Measurements from ENCODE around the gene KRR1. TPM values are rescaled to one million over a fixed set of nuclear protein-coding genes. Genes with fewer than 3 reads are reported as not detected.

KRR1 gene
- total RNA-seq, 1 donor from 2014 or later, result 37.5 TPM

DNA sequence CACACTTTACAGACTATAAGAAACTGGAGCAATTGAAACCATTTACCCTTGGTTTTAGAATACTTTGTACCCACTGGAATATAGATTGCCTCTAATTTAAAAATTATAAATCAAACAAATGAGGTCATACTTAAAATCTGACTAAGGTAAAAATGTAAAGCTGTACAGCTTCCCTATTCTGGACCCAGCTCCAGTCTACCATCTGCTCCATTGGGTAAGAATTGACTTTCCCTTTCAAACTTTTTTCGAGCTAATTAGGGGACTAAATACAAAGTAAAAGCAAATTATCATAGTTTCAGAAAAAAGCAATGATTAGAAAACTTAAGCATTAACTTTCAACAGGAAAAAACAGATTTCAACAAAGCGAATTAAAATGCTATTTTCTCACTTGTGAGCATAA is 4.3 kb downstream of the KRR1 start:
- Mint-ChIP-seq H3K36me3 (ENCODE audit: low read depth) (peaks cover 5% of the 10 kb centered on the region), H3K4me3 (ENCODE audit: unreplicated experiment) (no peak overlapping the region), H3K4me1 (ENCODE audit: low read depth) (peaks cover 39% of the 10 kb centered on the region), H3K9me3 (ENCODE audit: low read depth) (peaks cover 1% of the 10 kb centered on the region), H3K27me3 (ENCODE audit: low read depth) (no peaks in the 10 kb centered on the region), H3K27ac (ENCODE audit: unreplicated experiment) (no peak overlapping the region)
- DNase-seq (ENCODE audit: low spot score), result no peak
- TF ChIP-seq, protein P1, sequence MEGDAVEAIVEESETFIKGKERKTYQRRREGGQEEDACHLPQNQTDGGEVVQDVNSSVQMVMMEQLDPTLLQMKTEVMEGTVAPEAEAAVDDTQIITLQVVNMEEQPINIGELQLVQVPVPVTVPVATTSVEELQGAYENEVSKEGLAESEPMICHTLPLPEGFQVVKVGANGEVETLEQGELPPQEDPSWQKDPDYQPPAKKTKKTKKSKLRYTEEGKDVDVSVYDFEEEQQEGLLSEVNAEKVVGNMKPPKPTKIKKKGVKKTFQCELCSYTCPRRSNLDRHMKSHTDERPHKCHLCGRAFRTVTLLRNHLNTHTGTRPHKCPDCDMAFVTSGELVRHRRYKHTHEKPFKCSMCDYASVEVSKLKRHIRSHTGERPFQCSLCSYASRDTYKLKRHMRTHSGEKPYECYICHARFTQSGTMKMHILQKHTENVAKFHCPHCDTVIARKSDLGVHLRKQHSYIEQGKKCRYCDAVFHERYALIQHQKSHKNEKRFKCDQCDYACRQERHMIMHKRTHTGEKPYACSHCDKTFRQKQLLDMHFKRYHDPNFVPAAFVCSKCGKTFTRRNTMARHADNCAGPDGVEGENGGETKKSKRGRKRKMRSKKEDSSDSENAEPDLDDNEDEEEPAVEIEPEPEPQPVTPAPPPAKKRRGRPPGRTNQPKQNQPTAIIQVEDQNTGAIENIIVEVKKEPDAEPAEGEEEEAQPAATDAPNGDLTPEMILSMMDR (IDR thresholded peaks at IDR 0.05), result no peak

DNA sequence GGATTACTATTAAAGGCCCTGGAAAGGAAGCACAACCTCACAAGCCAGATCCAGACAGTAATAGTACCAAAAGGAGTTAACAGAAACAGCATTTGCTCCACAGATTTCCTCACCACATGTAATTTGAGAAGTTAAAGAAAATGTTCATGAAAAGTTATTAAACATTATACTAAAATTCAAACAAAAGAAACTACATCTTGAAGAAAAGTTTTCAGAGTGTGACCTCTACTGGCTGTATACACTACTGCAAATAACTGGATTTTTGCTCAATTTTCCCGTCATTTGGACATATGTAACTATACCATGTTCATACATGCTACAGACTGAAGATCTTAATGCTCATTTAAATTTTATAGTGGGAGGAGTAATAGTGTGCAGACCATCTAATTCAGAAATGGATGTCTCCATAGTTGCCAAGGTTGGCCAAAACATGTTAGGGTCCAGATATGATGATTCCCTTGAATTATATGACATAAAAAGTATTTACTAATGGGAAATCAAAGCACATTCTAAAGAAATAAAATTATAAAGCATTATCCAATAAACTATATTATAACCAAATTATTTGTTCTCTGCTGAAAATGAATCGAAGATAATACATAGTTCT is 5.6 kb downstream of the KRR1 start:
- H3K4me3 Mint-ChIP-seq (ENCODE audit: unreplicated experiment), result no peak overlapping the region
- H3K27ac Mint-ChIP-seq (ENCODE audit: unreplicated experiment), result peak overlapping the region; percentile 61

DNA sequence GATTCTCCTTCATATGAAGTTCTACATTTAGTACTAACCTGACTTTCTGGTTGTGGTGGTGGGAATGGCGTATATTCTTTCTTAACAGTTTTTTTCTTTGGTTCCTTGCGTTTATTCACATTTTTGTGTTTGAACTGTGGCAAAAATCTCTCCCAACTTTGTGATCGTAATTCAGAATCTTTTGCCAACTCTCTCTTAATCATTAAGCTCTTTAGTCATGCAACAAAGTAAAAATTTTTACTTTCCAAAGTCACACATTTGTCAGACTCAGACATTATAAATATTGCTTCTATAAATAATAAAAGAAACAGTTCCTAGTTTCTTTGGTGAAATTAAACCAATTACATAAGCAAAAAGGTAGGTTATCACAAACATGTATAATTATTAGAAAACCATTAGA is 7.5 kb downstream of the KRR1 start:
- peaks cover 6% of the 10 kb centered on the region for H3K36me3 Mint-ChIP-seq (ENCODE audit: low read depth)
- TF ChIP-seq, protein P1 (IDR thresholded peaks at IDR 0.05), result no peak
- peaks cover 18% of the 10 kb centered on the region for H3K4me1 Mint-ChIP-seq (ENCODE audit: low read depth)

More for the DNA sequence above, 5.6 kb downstream of the KRR1 start:
- peaks cover 34% of the 10 kb centered on the region for H3K4me1 Mint-ChIP-seq (ENCODE audit: low read depth)
- no peaks in the 10 kb centered on the region for H3K27me3 Mint-ChIP-seq (ENCODE audit: low read depth)
- H3K36me3 Mint-ChIP-seq (ENCODE audit: low read depth), result peaks cover 5% of the 10 kb centered on the region
- TF ChIP-seq, protein P1 (IDR thresholded peaks at IDR 0.05), result peak; percentile 97
- DNase-seq (ENCODE audit: low spot score), result no peak
- H3K9me3 Mint-ChIP-seq (ENCODE audit: low read depth), result no peaks in the 10 kb centered on the region

DNA sequence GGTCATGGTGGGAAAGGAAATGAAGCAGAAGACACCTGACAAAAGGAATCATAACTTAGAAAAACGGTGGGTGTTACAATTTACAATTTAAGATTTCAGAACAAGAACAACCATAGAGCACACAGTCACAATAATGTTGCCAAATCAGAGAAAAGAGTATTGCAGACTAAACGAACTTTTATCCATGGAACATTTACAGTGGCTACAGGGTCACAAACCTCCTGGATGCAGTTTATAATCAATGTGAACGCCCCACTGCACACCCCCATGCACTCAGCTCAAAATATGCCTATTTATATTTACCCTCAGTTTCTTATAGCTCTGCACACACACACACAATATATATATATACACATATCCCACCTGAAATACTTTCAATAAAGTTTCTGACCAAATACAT is 8.0 kb downstream of the KRR1 start:
- H3K9me3 Mint-ChIP-seq (ENCODE audit: low read depth), result no peaks in the 10 kb centered on the region
- peaks cover 16% of the 10 kb centered on the region for H3K4me1 Mint-ChIP-seq (ENCODE audit: low read depth)
- TF ChIP-seq, protein P1 (IDR thresholded peaks at IDR 0.05), result no peak
- H3K36me3 Mint-ChIP-seq (ENCODE audit: low read depth), result peaks cover 10% of the 10 kb centered on the region
- peak overlapping the region; percentile 81 for H3K27ac Mint-ChIP-seq (ENCODE audit: unreplicated experiment)
- DNase-seq (ENCODE audit: low spot score), result no peak
- H3K27me3 Mint-ChIP-seq (ENCODE audit: low read depth), result no peaks in the 10 kb centered on the region
- no peak overlapping the region for H3K4me3 Mint-ChIP-seq (ENCODE audit: unreplicated experiment)

More for the DNA sequence above, 7.5 kb downstream of the KRR1 start:
- Mint-ChIP-seq H3K9me3 (ENCODE audit: low read depth) (no peaks in the 10 kb centered on the region), H3K27me3 (ENCODE audit: low read depth) (no peaks in the 10 kb centered on the region), H3K27ac (ENCODE audit: unreplicated experiment) (peak overlapping the region; percentile 81), H3K4me3 (ENCODE audit: unreplicated experiment) (no peak overlapping the region)
- no peak for DNase-seq (ENCODE audit: low spot score)

DNA sequence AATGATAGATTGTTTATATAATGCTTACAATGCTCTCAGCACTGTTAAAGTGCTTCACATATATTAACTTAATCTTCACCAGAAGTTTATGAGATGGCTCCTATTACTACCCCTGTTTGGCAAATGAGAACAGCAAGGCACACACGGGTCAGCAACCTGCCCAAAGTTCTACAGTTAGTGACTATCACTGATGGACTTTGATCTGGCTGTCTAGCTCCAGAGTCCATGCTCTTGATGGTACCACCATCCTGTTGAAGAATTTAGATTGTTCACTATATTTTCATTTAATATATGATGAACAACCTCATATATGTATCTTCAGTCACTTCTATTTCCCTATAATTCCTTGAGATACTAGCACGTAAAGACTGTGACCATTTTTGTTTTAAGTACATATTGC is 20.2 kb downstream of the KRR1 start:
- no peaks in the 10 kb centered on the region for H3K27me3 Mint-ChIP-seq (ENCODE audit: low read depth)
- no peaks in the 10 kb centered on the region for H3K9me3 Mint-ChIP-seq (ENCODE audit: low read depth)
- TF ChIP-seq, protein P1 (IDR thresholded peaks at IDR 0.05), result no peak
- H3K27ac Mint-ChIP-seq (ENCODE audit: unreplicated experiment), result no peak overlapping the region
- H3K4me1 Mint-ChIP-seq (ENCODE audit: low read depth), result peaks cover 22% of the 10 kb centered on the region
- H3K36me3 Mint-ChIP-seq (ENCODE audit: low read depth), result peaks cover 14% of the 10 kb centered on the region
- DNase-seq (ENCODE audit: low spot score), result no peak
- no peak overlapping the region for H3K4me3 Mint-ChIP-seq (ENCODE audit: unreplicated experiment)
